HG03558 (cell line): ENCODE results near the gene SAMD9L.
"Not testable (repeated sequence)": the region's sequence is repeated elsewhere in the genome, so short reads cannot be mapped to it uniquely, and the experiment has no call there.

Source experiments
- ATAC-seq: cut with Tn5 transposase; IDR thresholded peaks from one replicate; pipeline ENCODE4 v1.9.1; 2021; ENCODE audit warnings: moderate number of reproducible peaks; ENCODE audit not compliant: unreplicated experiment; ENCODE audit errors: extremely low read depth

The SAMD9L gene

DNA sequence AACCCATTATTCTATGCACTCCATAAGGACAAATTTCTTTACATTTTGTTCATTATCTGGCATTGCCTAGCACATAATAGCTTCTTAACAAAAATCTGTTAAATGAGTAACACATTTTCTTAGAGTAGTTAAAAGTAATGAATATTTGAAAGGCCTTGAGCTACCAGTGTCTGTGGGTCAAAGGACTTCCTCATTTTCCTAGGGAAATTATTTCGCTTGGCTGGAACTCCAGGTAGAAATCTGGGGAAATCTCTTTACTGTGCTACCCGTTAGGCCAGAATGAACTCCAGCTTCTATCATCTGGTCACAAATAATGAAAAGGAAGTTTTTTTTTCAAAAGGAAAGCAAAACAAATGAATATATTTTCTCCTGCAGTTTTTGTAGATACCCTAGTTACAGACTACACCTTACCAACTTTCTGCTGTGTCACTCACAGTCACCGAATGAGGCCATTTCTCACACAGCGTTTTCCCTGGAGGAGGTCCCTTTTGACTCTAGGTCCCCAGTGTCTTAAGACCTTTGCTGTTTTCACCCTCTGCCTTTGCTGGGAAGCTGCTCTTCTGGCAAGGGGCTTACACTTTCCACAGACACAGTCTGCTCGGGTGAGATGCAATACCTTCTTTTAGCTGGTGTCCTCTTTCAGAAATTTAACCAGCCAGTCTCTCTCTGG is 1.6 kb downstream of the SAMD9L start:
- no peak for ATAC-seq

DNA sequence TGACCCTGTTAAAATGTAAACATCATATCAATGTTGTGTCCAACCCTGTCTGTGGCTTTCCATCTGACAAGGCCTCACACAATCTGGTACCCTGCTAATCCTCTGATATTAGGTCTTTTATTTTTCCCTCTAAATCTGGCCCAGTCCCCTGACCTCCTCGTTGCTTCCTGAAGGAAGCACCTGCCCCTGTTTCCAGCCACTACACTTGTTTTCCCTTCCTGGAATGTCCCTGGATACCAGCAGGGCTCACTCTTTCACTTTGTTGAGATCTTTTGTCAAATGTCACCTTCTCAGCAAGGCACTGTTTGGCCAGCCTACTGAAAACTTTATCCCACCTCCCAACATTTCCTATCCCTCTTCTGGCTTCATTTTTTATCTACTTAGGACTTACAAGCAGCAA is 2.1 kb downstream of the SAMD9L start:
- no peak for ATAC-seq

DNA sequence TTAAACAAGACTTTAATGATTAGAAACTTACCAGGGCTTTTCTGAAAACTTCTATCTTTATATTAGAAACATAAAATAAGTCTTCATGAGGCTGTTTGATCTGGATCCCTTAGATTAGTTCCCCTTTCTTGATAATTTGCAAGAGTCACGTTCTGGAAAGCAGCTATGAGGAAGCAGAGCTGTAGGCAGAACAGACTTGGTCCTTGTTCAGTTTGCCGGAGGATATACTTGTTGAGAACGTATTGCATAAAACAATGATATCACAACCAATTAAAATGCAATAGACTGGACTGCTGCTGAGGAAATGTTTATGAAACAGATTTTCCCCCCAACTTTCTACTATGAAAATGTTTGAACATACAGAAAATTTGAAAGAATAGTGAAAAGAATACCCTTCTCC is 2.8 kb downstream of the SAMD9L start:
- ATAC-seq, result no peak

DNA sequence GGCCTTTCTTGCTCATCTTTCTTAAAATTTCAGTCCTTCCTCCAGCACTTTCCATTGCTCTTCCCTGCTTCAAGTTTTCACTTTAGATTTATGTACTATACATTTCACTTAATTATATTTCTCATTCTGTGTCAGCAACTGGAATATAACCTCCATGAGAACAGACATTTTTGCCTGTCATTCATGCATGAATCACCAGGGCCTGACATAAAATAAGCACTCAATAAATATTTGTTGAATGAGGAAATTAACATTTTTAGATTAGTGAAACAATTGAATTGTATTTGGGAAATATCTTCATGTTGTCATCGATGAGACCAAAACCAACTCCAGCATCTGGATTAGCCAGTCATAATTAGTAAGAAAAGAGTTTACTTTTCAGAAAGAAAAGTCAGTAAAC is 6.1 kb downstream of the SAMD9L start:
- ATAC-seq, result no peak

DNA sequence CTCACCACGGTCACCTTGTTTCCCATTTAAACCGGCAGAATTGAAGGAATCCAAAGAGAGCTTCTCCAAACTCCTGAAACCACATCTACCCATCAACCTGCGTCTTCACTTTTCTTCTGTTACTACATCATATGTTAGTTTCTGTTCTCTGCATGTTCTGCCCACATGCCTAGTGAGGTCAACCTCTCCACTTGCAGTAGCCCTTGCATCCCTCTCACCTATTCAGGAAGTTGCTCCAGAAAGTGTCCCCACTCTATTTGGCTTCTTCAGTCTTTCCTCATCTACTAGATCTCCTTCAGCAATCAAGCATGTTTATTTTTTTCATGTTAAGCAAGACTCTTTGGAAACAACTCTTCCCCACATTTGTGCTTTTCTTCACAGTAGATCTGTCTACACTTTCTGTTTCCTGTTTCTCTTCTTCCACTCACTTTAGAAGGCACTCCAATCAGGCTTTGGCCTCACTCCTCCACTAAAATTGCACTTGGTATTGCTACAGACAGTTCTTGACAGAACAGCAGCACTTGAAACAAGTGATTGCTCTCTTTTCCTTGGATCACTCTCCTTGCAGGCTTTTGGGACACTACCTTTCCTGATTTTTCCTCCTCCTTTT is 7.5 kb downstream of the SAMD9L start:
- ATAC-seq, result no peak

DNA sequence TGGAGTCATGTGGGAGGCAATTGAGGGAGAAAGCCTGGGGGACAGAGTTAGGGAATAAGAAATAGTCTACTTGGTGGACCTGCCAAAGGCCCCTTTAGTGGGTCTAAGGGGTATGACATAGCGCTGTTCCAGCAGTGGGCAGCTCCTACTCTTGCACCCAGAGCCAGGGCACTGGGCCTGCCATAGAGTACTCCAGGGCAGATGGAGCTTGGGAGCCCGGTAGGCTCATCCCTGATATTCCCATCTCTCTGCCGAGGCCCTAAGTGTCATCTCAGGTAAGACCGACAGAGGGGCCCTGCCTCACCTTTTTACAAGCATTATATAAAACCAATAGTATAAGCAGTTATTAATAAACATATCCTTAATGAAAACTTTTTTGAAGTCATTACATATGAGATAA is 9.6 kb downstream of the SAMD9L start:
- no peak for ATAC-seq

DNA sequence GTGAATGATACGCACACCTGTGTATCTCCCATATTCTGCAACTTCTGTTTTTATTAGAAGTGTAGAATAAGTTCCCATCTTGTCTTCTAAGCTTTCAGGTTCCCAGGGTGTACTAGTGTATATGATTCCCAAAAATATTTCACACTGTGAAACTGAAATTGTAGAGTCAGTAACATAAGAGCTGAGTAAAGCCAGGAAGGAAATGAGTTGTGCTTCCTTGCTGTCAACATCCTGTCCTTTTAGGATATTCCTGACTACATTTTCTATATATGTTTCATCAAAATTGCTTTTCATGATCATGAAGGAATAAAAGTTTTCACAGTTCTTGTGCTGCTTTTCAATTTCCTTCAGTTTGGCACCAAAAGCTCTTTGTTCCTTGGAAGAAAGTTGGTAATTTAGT is 15.2 kb downstream of the SAMD9L start:
- no peak for ATAC-seq

DNA sequence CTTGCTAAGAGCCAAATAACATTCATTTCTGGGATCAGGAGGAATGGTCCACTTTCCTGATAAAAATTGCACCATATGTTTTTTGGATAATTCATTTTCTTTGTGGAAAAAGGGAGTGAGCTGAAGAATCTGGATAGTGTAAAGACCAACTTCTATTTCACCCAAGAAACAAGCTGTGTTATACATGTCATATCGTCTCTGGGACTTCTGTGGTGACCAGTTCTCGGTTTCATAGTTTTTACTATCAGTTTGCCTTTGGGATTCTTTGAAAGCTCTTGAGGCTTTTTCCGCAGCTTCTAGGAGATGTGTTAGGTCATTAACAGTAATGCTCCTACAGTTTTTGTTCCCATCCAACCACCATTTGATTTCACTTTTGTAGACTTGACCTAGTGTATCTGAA is 16.0 kb downstream of the SAMD9L start:
- ATAC-seq, result no peak

DNA sequence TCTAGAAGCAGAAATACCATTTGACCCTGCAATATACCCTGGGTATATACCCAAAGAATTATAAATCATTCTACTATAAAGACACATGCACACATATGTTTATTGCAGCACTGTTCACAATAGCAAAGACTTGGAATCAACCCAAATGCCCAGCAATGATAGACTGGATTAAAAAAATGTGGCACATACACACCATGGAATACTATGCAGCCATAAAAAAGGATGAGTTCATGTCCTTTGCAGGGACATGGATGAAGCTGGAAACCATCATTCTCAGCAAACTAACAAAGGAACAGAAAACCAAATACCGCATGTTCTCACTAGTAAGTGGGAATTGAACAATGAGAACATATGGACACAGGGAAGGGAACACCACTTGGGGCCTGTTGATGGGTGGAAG is 21.2 kb downstream of the SAMD9L start:
- not testable (repeated sequence) for ATAC-seq

DNA sequence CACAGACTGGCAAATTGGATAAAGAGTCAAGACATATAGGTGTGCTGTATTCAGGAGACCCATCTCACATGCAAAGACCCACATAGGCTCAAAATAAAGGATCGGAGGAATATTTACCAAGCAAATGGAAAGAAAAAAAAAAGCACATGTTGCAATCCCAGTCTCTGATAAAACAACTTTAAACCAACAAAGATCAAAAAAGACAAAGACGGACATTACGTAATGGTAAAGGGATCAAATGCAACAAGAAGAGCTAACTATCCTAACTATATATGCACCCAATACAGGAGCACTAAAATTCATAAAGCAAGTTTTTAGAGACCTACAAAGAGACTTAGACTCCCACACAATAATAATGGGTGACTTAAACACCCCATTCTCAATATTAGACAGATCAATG is 24.7 kb downstream of the SAMD9L start:
- ATAC-seq, result not testable (repeated sequence)

DNA sequence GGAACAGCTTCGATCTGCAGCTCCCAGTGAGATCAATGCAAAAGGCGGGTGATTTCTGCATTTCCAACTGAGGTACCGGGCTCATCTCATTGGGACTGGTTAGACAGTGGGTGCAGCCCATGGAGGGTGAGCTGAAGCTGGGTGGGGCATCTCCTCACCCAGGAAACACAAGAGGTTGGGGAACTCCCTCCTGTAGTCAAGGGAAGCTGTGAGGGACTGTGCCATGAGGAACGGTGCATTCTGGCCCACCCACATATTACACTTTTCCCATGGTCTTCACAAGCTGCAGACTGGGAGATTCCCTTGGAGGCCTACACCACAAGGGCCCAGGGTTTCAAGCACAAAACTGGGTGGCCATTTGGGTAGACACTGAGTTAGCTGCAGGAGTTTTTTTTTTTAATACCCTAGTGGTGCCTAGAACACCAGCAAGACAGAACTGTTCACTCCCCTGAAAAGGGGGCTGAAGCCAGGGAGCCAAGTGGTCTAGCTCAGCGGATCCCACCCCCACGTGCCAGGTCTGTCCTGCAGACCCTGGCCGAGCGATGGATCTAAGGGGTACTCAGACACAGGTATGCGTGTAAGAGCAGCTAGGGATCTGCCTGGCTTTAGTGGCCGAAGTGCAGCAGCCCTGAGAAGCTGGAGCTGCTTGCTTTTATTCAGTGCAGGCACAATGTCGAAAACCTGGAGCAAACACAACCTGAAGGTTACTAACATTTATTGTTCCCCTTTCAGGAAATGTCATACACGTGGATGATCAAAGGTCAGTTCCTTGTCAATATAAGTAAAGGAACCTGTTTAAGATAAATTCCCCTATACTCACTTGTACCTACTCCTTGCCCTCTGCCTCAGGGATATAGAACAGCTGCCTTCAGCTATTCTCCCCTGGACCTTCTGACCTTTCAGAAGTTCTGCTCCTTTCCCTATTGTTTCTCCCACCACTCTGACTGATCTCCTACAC is 27.3 kb downstream of the SAMD9L start:
- ATAC-seq, result no peak

DNA sequence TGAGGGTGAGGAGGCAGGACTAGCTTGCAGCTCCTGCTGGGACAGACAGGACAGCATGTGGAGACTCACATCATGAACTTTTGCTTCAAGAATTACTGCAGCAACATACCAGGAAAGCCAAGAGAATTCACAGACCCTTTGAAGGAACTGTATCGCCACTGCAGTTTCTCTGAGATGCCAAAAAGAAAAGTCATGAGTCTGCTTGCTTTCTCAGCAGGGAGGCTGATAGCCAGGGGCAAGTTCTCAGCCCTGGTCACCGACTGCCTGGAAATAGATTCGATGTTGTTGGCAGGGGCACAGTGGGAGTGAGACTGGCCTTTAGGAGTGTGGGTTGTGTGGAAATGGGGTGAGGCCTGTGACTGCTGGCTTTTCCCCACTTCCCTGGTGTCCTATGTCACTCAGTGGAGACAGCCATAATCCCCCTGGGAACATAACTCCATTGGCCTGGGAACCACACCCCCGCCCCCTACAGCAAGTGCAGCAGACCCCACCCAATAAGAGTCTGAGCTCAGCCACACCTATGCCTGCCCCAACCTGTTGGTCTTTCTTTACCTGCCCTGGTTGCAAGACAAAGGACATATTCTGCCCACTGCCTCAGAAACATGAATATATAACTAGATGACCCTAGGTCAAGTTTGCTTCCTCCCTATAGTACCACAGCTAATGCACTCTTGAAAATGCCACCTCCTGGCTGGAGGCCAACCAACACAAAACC is 28.8 kb downstream of the SAMD9L start:
- ATAC-seq, result no peak

DNA sequence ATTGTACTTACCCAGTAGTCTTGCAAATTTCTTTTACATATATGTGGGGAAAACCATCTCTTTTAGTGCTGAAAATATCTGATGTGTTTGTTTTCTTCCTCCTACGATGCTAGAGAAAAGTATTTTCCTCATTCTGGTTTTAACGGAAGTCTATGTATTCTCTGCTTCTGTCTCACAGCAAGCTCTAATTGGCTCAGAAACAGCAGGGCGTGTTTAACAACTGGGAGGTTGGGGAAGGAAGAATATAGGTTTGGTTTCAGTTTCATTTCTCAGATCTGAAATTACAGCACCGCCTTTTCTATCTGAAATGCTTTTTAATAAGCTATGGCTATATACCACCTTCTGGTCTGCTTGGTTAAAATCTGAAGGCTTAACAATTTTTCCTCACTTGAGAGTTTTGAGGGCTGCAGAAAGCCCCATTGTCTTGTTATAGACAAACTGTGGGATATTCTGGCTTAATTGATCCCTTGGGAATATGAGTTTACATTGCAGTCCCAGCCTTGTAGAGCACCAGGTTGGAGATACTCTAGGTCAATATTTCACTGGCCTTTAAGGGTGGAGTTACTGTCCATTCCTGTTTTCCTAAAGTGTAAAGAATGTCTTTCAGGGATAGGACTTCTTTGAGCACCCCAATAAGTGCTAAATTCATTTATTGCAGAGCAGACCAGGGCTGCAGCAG is 30.2 kb downstream of the SAMD9L start, which contains the start of gene SAMD9:
Gene SAMD9 (minus strand): TSS at position 128 of the 679 bp plus-strand sequence. CDS start 11,882 bp downstream, outside the sequence.
- ATAC-seq, result peak; percentile 99

DNA sequence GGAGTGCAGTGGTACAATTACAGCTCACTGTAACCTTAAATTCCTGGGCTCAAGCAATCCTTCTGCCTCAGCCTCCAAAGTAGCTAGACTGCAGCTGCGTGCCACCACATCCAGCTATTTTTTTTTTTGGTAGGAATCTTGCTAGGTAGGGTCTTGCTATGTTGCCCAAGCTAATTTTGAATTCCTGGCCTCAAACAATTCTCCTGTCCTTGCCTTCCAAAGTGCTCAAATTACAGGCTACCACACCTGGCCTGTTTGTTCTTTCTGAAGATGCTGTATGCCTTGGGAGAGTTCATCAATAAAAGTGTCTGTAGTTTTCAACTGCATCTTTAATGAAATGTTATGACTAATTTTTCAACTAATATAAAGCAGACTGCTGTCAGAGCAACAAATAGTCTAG is 30.9 kb downstream of the SAMD9L start:
- ATAC-seq, result no peak

DNA sequence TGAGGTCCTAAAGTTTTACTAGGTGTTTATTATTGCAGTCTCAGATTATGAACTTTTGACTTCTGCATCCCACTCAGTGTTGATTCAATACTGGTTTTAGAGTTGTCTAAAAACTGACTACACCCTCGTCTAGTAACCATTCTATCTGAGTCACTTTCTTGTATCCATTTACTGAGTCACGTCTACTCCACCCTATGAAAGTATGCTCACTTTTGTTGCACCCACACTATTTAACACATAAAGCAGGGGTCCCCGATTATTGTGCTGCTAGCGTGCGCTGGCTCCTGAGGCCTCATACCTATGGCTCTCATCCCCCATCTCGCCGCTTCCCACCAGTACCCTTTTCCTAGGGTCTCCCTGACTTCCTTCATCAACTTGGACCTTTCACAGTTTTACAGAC is 32.4 kb downstream of the SAMD9L start:
- ATAC-seq, result no peak

DNA sequence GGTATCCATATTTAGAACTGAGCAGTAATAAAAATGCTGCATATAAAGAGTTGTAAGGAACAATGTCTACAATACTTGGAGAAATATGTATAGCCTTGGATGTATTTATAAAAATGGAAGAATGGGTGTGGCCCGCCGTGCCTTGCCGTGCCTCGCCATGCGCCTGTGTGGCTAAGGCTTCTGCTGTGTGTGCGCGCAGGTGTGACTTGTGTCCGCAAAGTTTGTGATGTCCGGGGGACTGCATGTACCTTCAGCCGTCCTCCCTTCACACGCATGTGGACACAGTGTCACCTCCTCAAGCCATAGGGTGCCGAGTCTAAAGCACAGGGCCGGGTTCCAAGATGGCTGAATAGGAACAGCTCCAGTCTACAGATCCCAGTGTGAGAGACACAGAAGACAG is 40.2 kb downstream of the SAMD9L start:
- ATAC-seq, result no peak

DNA sequence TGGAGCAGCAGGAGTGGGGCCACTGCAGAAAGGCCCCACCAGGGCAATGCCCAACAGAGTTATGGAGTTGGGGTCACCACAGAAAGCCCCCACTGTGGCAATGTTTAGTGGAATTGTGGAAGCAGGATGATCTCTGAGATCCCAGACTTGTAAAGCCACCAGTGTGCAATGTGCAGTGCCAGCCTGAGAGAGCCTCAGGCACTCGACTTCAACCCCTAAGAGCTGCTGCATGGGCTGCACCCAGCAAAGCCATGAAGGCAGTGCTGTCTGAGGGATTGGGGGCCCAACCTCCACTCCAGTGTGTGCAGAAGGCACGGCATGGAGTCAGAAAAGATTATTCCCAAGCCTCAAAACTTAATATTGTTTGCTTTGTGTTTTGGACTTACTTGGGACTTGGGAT is 50.8 kb downstream of the SAMD9L start:
- ATAC-seq, result no peak

DNA sequence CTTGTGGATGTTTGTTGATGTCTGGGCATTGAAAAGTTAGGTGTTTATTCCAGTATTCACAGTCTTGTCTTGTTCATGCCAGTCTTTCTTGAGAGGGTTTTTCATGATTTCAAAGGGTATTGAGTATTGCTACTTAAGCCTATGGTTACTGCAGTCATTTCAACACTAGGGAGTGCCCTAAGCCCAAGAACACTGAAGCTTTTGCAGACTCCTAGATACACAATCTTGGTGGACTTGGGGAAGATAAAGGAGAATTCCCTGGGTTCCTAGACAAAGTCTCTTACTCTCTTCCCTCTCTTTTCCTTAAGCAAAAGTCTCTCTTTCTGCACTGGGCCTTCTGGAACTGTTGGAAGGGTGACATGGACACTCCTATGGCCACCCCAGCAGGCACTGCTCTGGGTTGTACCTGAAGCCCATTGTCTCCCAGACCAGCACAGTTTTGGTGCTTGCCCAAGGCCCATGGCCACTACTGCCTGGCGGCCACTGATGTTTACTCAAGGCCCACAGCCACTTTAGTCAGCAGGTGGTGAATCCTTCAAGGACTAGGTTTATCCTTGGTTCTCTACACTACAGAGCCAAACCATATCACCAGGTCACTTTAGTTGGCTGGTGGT is 55.3 kb downstream of the SAMD9L start:
- ATAC-seq, result no peak
